Endodermal cell (in vitro differentiated cells): ENCODE results near the gene FOXL3. TPM values are rescaled to one million over a fixed set of nuclear protein-coding genes. Genes with fewer than 3 reads are reported as not detected.
A peak's percentile ranks its signal among the peaks of the same experiment; 100 is the strongest.

Experiments
- DNase-seq: peaks from one replicate; pipeline ENCODE4 v3.0.0-alpha.2; 2017
- H3K27ac ChIP-seq: 2 replicates; pipeline ENCODE4 v1.5.1; 2013; ENCODE audit warnings: mild to moderate bottlenecking, low read depth, low read length, moderate library complexity
- H3K27me3 ChIP-seq: 2 replicates; pipeline ENCODE4 v1.6.1; 2013; ENCODE audit warnings: mild to moderate bottlenecking, low read length, moderate library complexity; ENCODE audit not compliant: insufficient read depth, control insufficient read depth, poor library complexity, severe bottlenecking
- H3K36me3 ChIP-seq: 2 replicates; pipeline ENCODE4 v1.7.0; 2013; ENCODE audit warnings: mild to moderate bottlenecking, low read length, moderate library complexity; ENCODE audit not compliant: control insufficient read depth, insufficient read depth
- H3K4me1 ChIP-seq: one replicate; pipeline ENCODE4 v1.7.0; 2013; ENCODE audit warnings: low read length; ENCODE audit not compliant: control insufficient read depth, insufficient read depth
- H3K4me3 ChIP-seq: 2 replicates; pipeline ENCODE4 v1.5.1; 2013; ENCODE audit warnings: mild to moderate bottlenecking, low read length, moderate library complexity
- H3K9ac ChIP-seq: 2 replicates; pipeline ENCODE4 v1.6.1; 2013; ENCODE audit warnings: mild to moderate bottlenecking, low read length, moderate library complexity; ENCODE audit not compliant: poor library complexity, severe bottlenecking; ENCODE audit errors: extremely low read depth
- H3K9me3 ChIP-seq: 2 replicates; pipeline ENCODE4 v1.6.1; 2013; ENCODE audit warnings: mild to moderate bottlenecking, low read length, moderate library complexity; ENCODE audit not compliant: control insufficient read depth
- H3K27ac Mint-ChIP-seq: 2 replicates; pipeline ENCODE4 v1.8.0; 2020; ENCODE audit warnings: mixed read lengths
- H3K27me3 Mint-ChIP-seq: 2 replicates; pipeline ENCODE4 v1.8.0; 2021; ENCODE audit warnings: mild to moderate bottlenecking, mixed read lengths; ENCODE audit not compliant: insufficient read depth
- H3K36me3 Mint-ChIP-seq: 2 replicates; pipeline ENCODE4 v1.8.0; 2020; ENCODE audit warnings: low read depth, mixed read lengths
- H3K4me1 Mint-ChIP-seq: 2 replicates; pipeline ENCODE4 v1.8.0; 2020; ENCODE audit warnings: mixed read lengths
- H3K4me3 Mint-ChIP-seq: 2 replicates; pipeline ENCODE4 v1.8.0; 2020; ENCODE audit warnings: mild to moderate bottlenecking, moderate library complexity, mixed read lengths
- H3K9me3 Mint-ChIP-seq: 2 replicates; pipeline ENCODE4 v1.8.0; 2020; ENCODE audit warnings: mild to moderate bottlenecking, mixed read lengths
- CTCF ChIP-seq: fragments of 200-600 bp; sonication (generic); conservative IDR thresholded peaks from 2 replicates; pipeline ENCODE4 v1.5.0; 2021; ENCODE audit warnings: antibody characterized with exemption, mild to moderate bottlenecking
- WGBS, 2 experiments: methylation state at CpG; one replicate each; pipeline versions ENCODE4 v1.1.5 to v1.1.7; 2013; ENCODE audit warnings: missing lambda C conversion rate in 2 of 2, mixed read lengths in 1 of 2; ENCODE audit not compliant: insufficient coverage in 1 of 2, insufficient read length in 1 of 2; 5-methylcytosine and 5-hydroxymethylcytosine counted together
- total RNA-seq, 2 donors: library from RNA; stranded (reverse); fragmentation: NEBNext Ultra II Directional in 1 of 2; extraction: Animal tissue kit (Norgen Biotek cat#: 25700) in 1 of 2; gene quantifications; 2 replicates in 1 of 2; 3 replicates in 1 of 2; pipeline ENCODE4 v1.2.1, GENCODE V29; 2021

FOXL3 gene
- total RNA-seq, 2 donors from 2014 or later: not detected

GRCh38 chr7:265998-266850 lies 23.7 kb upstream of the FOXL3 start:
- no peak for TF ChIP-seq CTCF
- Mint-ChIP-seq H3K27me3 (peaks cover 14% of the 10 kb centered on the region), H3K4me1 (no peaks in the 10 kb centered on the region), H3K36me3 (peaks cover 14% of the 10 kb centered on the region), H3K9me3 (peaks cover 79% of the 10 kb centered on the region), H3K4me3 (no peak overlapping the region), H3K27ac (no peak overlapping the region)
- WGBS, 2 experiments: 89 to 92% methylated on average over 18 to 22 of the region's 22 CpGs
- no peak for DNase-seq
- no peaks in the 10 kb centered on the region for H3K27me3 ChIP-seq
- no peaks in the 10 kb centered on the region for H3K4me1 ChIP-seq
- H3K4me3 ChIP-seq: no peak overlapping the region
- H3K36me3 ChIP-seq: no peaks in the 10 kb centered on the region
- no peak overlapping the region for H3K9ac ChIP-seq
- H3K9me3 ChIP-seq: peaks cover 10% of the 10 kb centered on the region
- H3K27ac ChIP-seq: no peak overlapping the region

- Histone ChIP-seq H3K36me3 (no peaks in the 10 kb centered on the region), H3K4me1 (no peaks in the 10 kb centered on the region), H3K4me3 (no peak overlapping the region), H3K27ac (no peak overlapping the region), H3K9ac (no peak overlapping the region), H3K27me3 (no peaks in the 10 kb centered on the region), H3K9me3 (peaks cover 7% of the 10 kb centered on the region)
- Mint-ChIP-seq H3K9me3 (peaks cover 75% of the 10 kb centered on the region), H3K27me3 (peaks cover 12% of the 10 kb centered on the region), H3K27ac (no peak overlapping the region), H3K4me1 (no peaks in the 10 kb centered on the region), H3K4me3 (no peak overlapping the region), H3K36me3 (peaks cover 5% of the 10 kb centered on the region)
- peak; percentile 50 for TF ChIP-seq CTCF
- WGBS, 2 experiments: 83 to 88% methylated on average over 33 to 45 of the region's 45 CpGs
- DNase-seq: peak; percentile 80
Measured at GRCh38 chr7:266851-267840, 22.8 kb upstream of the FOXL3 start.

- no peak overlapping the region for H3K27ac Mint-ChIP-seq
- no peaks in the 10 kb centered on the region for H3K4me1 ChIP-seq
- WGBS, 2 experiments: 75 to 86% methylated on average over 4 to 12 of the region's 12 CpGs
- peaks cover 15% of the 10 kb centered on the region for H3K27me3 Mint-ChIP-seq
- no peak for TF ChIP-seq CTCF
- no peak overlapping the region for H3K4me3 ChIP-seq
- peaks cover 6% of the 10 kb centered on the region for H3K9me3 ChIP-seq
- H3K27ac ChIP-seq: no peak overlapping the region
- no peaks in the 10 kb centered on the region for H3K27me3 ChIP-seq
- DNase-seq: no peak
- no peaks in the 10 kb centered on the region for H3K36me3 ChIP-seq
- H3K4me1 Mint-ChIP-seq: no peaks in the 10 kb centered on the region
- no peak overlapping the region for H3K9ac ChIP-seq
- no peak overlapping the region for H3K4me3 Mint-ChIP-seq
- H3K9me3 Mint-ChIP-seq: peaks cover 86% of the 10 kb centered on the region
- H3K36me3 Mint-ChIP-seq: no peaks in the 10 kb centered on the region
Measured at GRCh38 chr7:268991-269390, 21.0 kb upstream of the FOXL3 start.
